Prostate gland (tissue), 2 donors: ENCODE results near the gene HIC2.
"Not testable (repeated sequence)": the region's sequence is repeated elsewhere in the genome, so short reads cannot be mapped to it uniquely, and the experiment has no call there.

Source experiments
- CTCF ChIP-seq, 4 experiments: fragments of 200-600 bp in 2 of 4; fragments of 450-650 bp in 2 of 4; sonication (generic) in 2 of 4; IDR thresholded peaks; 1 replicate in 3 of 4; 2 replicates in 1 of 4; pipeline ENCODE4 v1.5.1; 2016 to 2019; ENCODE audit warnings: antibody characterized with exemption in 4 of 4, mild to moderate bottlenecking in 2 of 4, moderate library complexity in 2 of 4
- POLR2A ChIP-seq: fragments of 450-650 bp; IDR thresholded peaks from one replicate; pipeline ENCODE4 v1.6.1; 2016; ENCODE audit warnings: antibody characterized with exemption, mild to moderate bottlenecking
- POLR2AphosphoS5 ChIP-seq: sonication (generic); formaldehyde crosslinking; IDR thresholded peaks from one replicate; pipeline ENCODE4 v1.6.1; 2017; ENCODE audit warnings: antibody characterized with exemption

DNA sequence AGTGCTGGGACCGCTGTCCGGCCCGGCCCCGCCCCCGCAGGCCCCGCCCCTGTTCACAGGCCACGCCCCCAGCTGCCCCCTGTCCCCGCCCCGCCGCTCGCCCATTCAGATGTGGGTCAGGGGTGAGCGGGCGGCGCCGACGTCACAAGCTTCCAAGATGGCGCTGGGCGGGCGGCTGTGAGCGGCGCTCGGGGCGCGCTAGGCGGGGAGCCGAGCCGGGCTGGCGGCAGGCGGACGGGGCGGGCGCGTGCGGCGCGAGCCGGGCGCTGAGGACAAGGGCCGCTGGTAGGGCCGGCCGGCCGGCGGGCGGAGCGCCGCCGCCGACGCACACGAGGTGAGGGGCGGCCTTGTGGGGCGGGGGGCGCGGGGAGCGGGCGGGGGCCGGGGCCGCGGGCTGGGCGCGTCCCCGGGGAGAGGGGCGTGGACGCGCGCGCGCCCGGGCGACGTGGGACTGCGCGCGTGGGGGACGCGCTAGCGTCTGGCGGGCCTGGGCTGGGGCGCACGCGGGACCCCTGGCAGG lies at the start of gene HIC2:
- TF ChIP-seq CTCF (IDR thresholded peaks at IDR 0.05); POLR2A; POLR2AphosphoS5: not testable (repeated sequence)
